H1 (cell line): ENCODE data around the gene TPRA1. TPM values are rescaled to one million over a fixed set of nuclear protein-coding genes. Genes with fewer than 3 reads are reported as not detected.

ENCODE experiments used
- CTCF ChIA-PET: fragments of 300-600 bp; sonication (Branson Sonifier 250); formaldehyde crosslinking; loops from one replicate; lab custom pipeline; 2021; ENCODE audit not compliant: partially characterized antibody; lab: Charles Lee
- POLR2A ChIA-PET: fragments of 300-600 bp; sonication (Branson Sonifier 250); formaldehyde crosslinking; loops from one replicate; lab custom pipeline; 2021; ENCODE audit warnings: inconsistent platforms; ENCODE audit not compliant: partially characterized antibody; lab: Charles Lee
- DNase-seq, 2 experiments: peaks; one replicate each; pipeline versions ENCODE4 v3.0.0 to v3.0.0-alpha.2; 2010 to 2022; ENCODE audit warnings: low spot score in 2 of 2, low read depth in 1 of 2, mixed read lengths in 1 of 2
- FAIRE-seq: peaks from 2 replicates; lab custom pipeline; 2011; peaks lifted over from hg19 to GRCh38; lab: Jason Lieb, UNC
- H2AFZ ChIP-seq: 2 replicates; pipeline ENCODE4 v1.8.1; 2012; ENCODE audit warnings: low read length, inconsistent platforms
- H2AK5ac ChIP-seq: 2 replicates; pipeline ENCODE4 v1.6.1; 2013; ENCODE audit warnings: low read depth, low read length
- H2BK120ac ChIP-seq: replicated peaks from 2 replicates; pipeline ENCODE3; 2013; ENCODE audit warnings: low read depth, low read length, inconsistent platforms
- H2BK12ac ChIP-seq: 2 replicates; pipeline ENCODE4 v1.6.1; 2013; ENCODE audit warnings: low read depth, low read length
- H2BK15ac ChIP-seq: 2 replicates; pipeline ENCODE4 v1.6.1; 2013; ENCODE audit warnings: low read length
- H2BK20ac ChIP-seq: 2 replicates; pipeline ENCODE4 v1.6.1; 2013; ENCODE audit warnings: low read length
- H2BK5ac ChIP-seq: 2 replicates; pipeline ENCODE4 v1.6.1; 2013; ENCODE audit warnings: low read depth, low read length
- H3K14ac ChIP-seq: 2 replicates; pipeline ENCODE4 v1.6.1; 2013; ENCODE audit warnings: inconsistent platforms; ENCODE audit not compliant: insufficient read length
- H3K18ac ChIP-seq: 2 replicates; pipeline ENCODE4 v1.6.1; 2013; ENCODE audit warnings: low read length; ENCODE audit errors: extremely low read depth
- H3K23ac ChIP-seq: 2 replicates; pipeline ENCODE4 v1.6.1; 2013; ENCODE audit warnings: inconsistent platforms; ENCODE audit not compliant: insufficient read length
- H3K23me2 ChIP-seq: 2 replicates; pipeline ENCODE4 v1.6.1; 2013; ENCODE audit warnings: low read depth, low read length
- H3K27ac ChIP-seq: 2 replicates; pipeline ENCODE4 v1.6.1; 2011; ENCODE audit warnings: low read depth, low read length, inconsistent platforms
- H3K27me3 ChIP-seq, 4 experiments: replicated peaks in 1 of 4; 1 replicate in 1 of 4; 2 replicates in 3 of 4; pipeline versions ENCODE4 v1.6.1 to v1.8.1; 2011 to 2013; ENCODE audit warnings: low read length in 3 of 4, mild to moderate bottlenecking in 3 of 4, inconsistent platforms in 2 of 4, mixed read lengths in 2 of 4, moderate library complexity in 1 of 4; ENCODE audit not compliant: control insufficient read depth in 3 of 4, insufficient read depth in 3 of 4; ENCODE audit errors: extremely low read depth in 1 of 4
- H3K36me3 ChIP-seq, 4 experiments: 2 replicates each; pipeline versions ENCODE4 v1.6.1 to v1.8.1; 2011 to 2013; ENCODE audit warnings: mild to moderate bottlenecking in 4 of 4, low read length in 3 of 4, moderate library complexity in 2 of 4, control low read depth in 1 of 4, inconsistent platforms in 1 of 4; ENCODE audit not compliant: insufficient read depth in 4 of 4, control insufficient read depth in 2 of 4
- H3K4ac ChIP-seq: replicated peaks from 2 replicates; pipeline ENCODE3; 2013; ENCODE audit warnings: low read length, low read depth, mixed read lengths, inconsistent platforms; ENCODE audit not compliant: insufficient read length
- H3K4me1 ChIP-seq, 4 experiments: replicated peaks in 1 of 4; 1 replicate in 1 of 4; 2 replicates in 3 of 4; pipeline versions ENCODE4 v1.6.1 to v1.8.1; 2011 to 2013; ENCODE audit warnings: low read length in 3 of 4, inconsistent platforms in 2 of 4, mixed read lengths in 1 of 4; ENCODE audit not compliant: insufficient read depth in 4 of 4, control insufficient read depth in 3 of 4
- H3K4me2 ChIP-seq, 2 experiments: 2 replicates each; pipeline versions ENCODE4 v1.6.1 to v1.8.1; 2011 to 2013; ENCODE audit warnings: low read depth in 2 of 2, low read length in 2 of 2, control low read depth in 1 of 2, inconsistent platforms in 1 of 2, mild to moderate bottlenecking in 1 of 2; ENCODE audit not compliant: insufficient read depth in 1 of 2
- H3K4me3 ChIP-seq, 4 experiments: fragments of 200-600, 300-600 bp in 1 of 4; sonication (generic), shearing (Covaris generic), sonication (Bioruptor Twin) in 1 of 4; 2 replicates each; pipeline versions ENCODE4 v1.5.1 to v1.8.1; 2011 to 2016; ENCODE audit warnings: low read length in 4 of 4, low read depth in 3 of 4, control low read depth in 2 of 4, inconsistent platforms in 2 of 4, mild to moderate bottlenecking in 2 of 4, mixed read lengths in 1 of 4, moderate library complexity in 1 of 4; ENCODE audit not compliant: insufficient read depth in 2 of 4; ENCODE audit errors: extremely low read depth in 1 of 4
- H3K56ac ChIP-seq: replicated peaks from 2 replicates; pipeline ENCODE3; 2013; ENCODE audit warnings: low read depth, mild to moderate bottlenecking, mixed read lengths, low read length, inconsistent platforms; ENCODE audit not compliant: insufficient read length
- H3K79me1 ChIP-seq: 2 replicates; pipeline ENCODE4 v1.6.1; 2013; ENCODE audit warnings: low read depth, low read length, control low read depth
- H3K79me2 ChIP-seq, 2 experiments: 2 replicates each; pipeline versions ENCODE4 v1.6.1 to v1.8.1; 2012 to 2013; ENCODE audit warnings: low read length in 2 of 2, mild to moderate bottlenecking in 2 of 2, inconsistent platforms in 1 of 2; ENCODE audit not compliant: insufficient read depth in 2 of 2, control insufficient read depth in 1 of 2
- H3K9ac ChIP-seq, 4 experiments: replicated peaks in 1 of 4; 1 replicate in 1 of 4; 2 replicates in 3 of 4; pipeline versions ENCODE4 v1.6.1 to v1.8.1; 2011 to 2013; ENCODE audit warnings: low read depth in 3 of 4, low read length in 3 of 4, control low read depth in 2 of 4, mild to moderate bottlenecking in 2 of 4, moderate library complexity in 2 of 4, inconsistent platforms in 1 of 4; ENCODE audit errors: extremely low read depth in 1 of 4
- H3K9me3 ChIP-seq, 2 experiments: 2 replicates each; pipeline versions ENCODE4 v1.6.1 to v1.8.1; 2012 to 2013; ENCODE audit warnings: mild to moderate bottlenecking in 2 of 2, moderate library complexity in 2 of 2, control low read depth in 1 of 2, inconsistent platforms in 1 of 2, low read depth in 1 of 2, low read length in 1 of 2, mixed read lengths in 1 of 2; ENCODE audit not compliant: insufficient read depth in 2 of 2
- H4K20me1 ChIP-seq, 2 experiments: replicated peaks in 1 of 2; 2 replicates each; pipeline versions ENCODE3 to v1.8.1; 2011 to 2013; ENCODE audit warnings: inconsistent platforms in 2 of 2, low read length in 2 of 2, mild to moderate bottlenecking in 1 of 2; ENCODE audit not compliant: insufficient read depth in 2 of 2, control insufficient read depth in 1 of 2
- H4K5ac ChIP-seq: 2 replicates; pipeline ENCODE4 v1.6.1; 2013; ENCODE audit warnings: low read length, low read depth, mixed read lengths, inconsistent platforms; ENCODE audit not compliant: insufficient read length
- H4K8ac ChIP-seq: 2 replicates; pipeline ENCODE4 v1.8.0; 2013; ENCODE audit warnings: mild to moderate bottlenecking, moderate library complexity, low read length, inconsistent platforms; ENCODE audit not compliant: insufficient read depth; ENCODE audit errors: extremely low read depth
- H4K91ac ChIP-seq: replicated peaks from 2 replicates; pipeline ENCODE3; 2013; ENCODE audit warnings: low read length, mixed read lengths, inconsistent platforms; ENCODE audit not compliant: insufficient read length
- ASH2L ChIP-seq: fragments of 200-600, 300-600 bp; sonication (generic); IDR thresholded peaks from one replicate; pipeline ENCODE4 v1.7.1; 2017; ENCODE audit warnings: low read length
- BACH1 ChIP-seq: IDR thresholded peaks from 2 replicates; pipeline ENCODE4 v1.6.1; 2012; ENCODE audit warnings: low read length, improper control_type of control experiment
- BRCA1 ChIP-seq: IDR thresholded peaks from 2 replicates; pipeline ENCODE4 v1.6.1; 2012; ENCODE audit warnings: low read depth, low read length, improper control_type of control experiment
- E2F6 ChIP-seq: IDR thresholded peaks from 2 replicates; pipeline ENCODE4 v1.6.1; 2012; ENCODE audit warnings: inconsistent platforms
- NANOG ChIP-seq: IDR thresholded peaks from 2 replicates; pipeline ENCODE4 v1.6.1; 2011; ENCODE audit warnings: low read length, low read depth, mild to moderate bottlenecking, inconsistent platforms; ENCODE audit not compliant: insufficient read depth, poor library complexity, severe bottlenecking
- POU5F1 ChIP-seq: IDR thresholded peaks from 2 replicates; pipeline ENCODE4 v1.6.1; 2011; ENCODE audit warnings: low read depth, mild to moderate bottlenecking, low read length, moderate library complexity
- RNF2 ChIP-seq: fragments of 200-900, 300-1000 bp; sonication (generic); IDR thresholded peaks from 2 replicates; pipeline ENCODE4 v1.7.1; 2016; ENCODE audit warnings: borderline replicate concordance, low read depth, mild to moderate bottlenecking, antibody characterized with exemption, low read length; ENCODE audit not compliant: poor library complexity, severe bottlenecking; ENCODE audit errors: missing control alignments
- SAP30 ChIP-seq: fragments of 300-600 bp; sonication (generic); IDR thresholded peaks from 2 replicates; pipeline ENCODE4 v1.7.1; 2012; ENCODE audit warnings: low read length, moderate library complexity, mild to moderate bottlenecking, inconsistent platforms; ENCODE audit not compliant: insufficient read depth, insufficient replicate concordance
- SIX5 ChIP-seq: IDR thresholded peaks from 2 replicates; pipeline ENCODE4 v1.6.1; 2011; ENCODE audit warnings: mild to moderate bottlenecking, low read depth, low read length
- TEAD4 ChIP-seq: IDR thresholded peaks from 2 replicates; pipeline ENCODE4 v1.6.1; 2012; ENCODE audit warnings: low read depth, low read length, inconsistent platforms, mixed read lengths
- WGBS, 2 experiments: shearing (Covaris generic) in 1 of 2; methylation state at CpG; one replicate each; pipeline versions ENCODE4 v1.1.6 to v1.1.7; 2013 to 2015; ENCODE audit warnings: low lambda C conversion rate in 2 of 2, mixed read lengths in 2 of 2, inconsistent platforms in 1 of 2, low coverage in 1 of 2, missing lambda C conversion rate in 1 of 2; ENCODE audit not compliant: insufficient replicate concordance in 2 of 2, insufficient coverage in 1 of 2, insufficient read length in 1 of 2; ENCODE audit errors: extremely low coverage in 1 of 2, missing lambda C conversion rate in 1 of 2; 5-methylcytosine and 5-hydroxymethylcytosine counted together
- polyA plus RNA-seq, 7 experiments: library from polyadenylated mRNA; depleted of rRNA in 3 of 7; stranded (reverse) in 5 of 7; unstranded in 2 of 7; fragments of >200 nt in 5 of 7; fragments of 200-250 nt in 2 of 7; gene quantifications; 1 replicate in 5 of 7; 2 replicates in 1 of 7; 4 replicates in 1 of 7; pipeline versions ENCODE4 v1.2.1 to v1.2.3, GENCODE V29; 2011 to 2013; ENCODE audit warnings: missing spikeins in 2 of 7, mixed read lengths in 2 of 7
- total RNA-seq: library from RNA; stranded (reverse); fragmentation: NEBNext Ultra II Directional; extraction: Animal tissue kit (Norgen Biotek cat#: 25700); gene quantifications from 2 replicates; pipeline ENCODE4 v1.2.1, GENCODE V29; 2021

TPRA1 gene
- total and polyA plus RNA-seq, 2 of the 8 experiments (the other 6 are each of a cell fraction or from before 2014, with no cell fraction given): 18.8 to 38.5 TPM

DNA sequence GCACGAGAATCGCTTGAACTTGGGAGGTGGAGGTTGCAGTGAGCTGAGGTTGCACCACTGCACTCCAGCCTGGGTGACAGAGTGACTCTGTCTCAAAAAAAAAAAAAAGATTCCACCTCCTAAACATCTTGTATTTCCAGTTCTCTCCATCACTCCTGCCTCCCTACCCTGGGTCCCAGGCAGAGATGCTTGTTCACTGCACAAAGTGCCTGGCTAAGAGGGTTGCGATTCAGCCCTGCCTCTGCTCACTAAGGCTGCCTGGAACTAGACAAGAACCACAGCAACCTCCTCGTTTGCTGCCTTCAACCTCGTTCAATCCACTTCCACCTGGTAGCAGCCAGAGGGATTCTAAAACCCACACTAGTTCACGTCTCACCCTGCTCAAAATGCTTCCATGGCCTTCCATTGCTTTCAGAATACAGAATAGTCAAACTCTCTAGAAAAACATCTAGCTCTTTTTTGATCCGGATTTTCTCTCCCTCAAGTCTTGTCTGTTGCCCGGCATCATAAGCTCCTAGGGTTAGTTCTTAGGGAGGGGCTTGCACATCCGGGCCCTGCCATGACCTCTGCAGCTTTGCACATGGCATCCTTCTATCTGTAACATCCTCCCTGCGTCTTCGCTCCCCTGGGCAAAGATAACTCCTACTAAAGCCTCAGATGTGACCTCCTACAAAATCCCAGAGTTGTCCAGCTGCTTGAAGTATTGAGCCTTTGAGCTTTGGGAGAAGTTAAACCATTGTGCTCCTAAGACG, 6.7 kb upstream of the TPRA1 start:
- no peak overlapping the region for H2AK5ac ChIP-seq
- H3K27ac ChIP-seq: no peak overlapping the region
- no peak overlapping the region for H3K9ac ChIP-seq
- no peak overlapping the region for H3K23ac ChIP-seq
- H2BK12ac ChIP-seq: no peak overlapping the region
- peaks cover 5% of the 10 kb centered on the region; the same call in 1 of the 2 replicates for H3K23me2 ChIP-seq
- no peaks in the 10 kb centered on the region for H3K27me3 ChIP-seq
- no peak overlapping the region for H4K8ac ChIP-seq
- CTCF ChIA-PET: interaction anchor here (0.7 to 3.3 kb wide), 9 partner anchors 9 to 541 kb away, joined by 3 to 13 read pairs (median 3); no protein-coding TSS in a partner anchor
- H3K9me3 ChIP-seq: no peaks in the 10 kb centered on the region
- no peak for TF ChIP-seq NANOG
- TF ChIP-seq ASH2L: no peak
- no peak for TF ChIP-seq SIX5
- no peak for TF ChIP-seq POU5F1
- TF ChIP-seq TEAD4: no peak
- TF ChIP-seq SAP30: no peak
- TF ChIP-seq RNF2: no peak
- no peak for TF ChIP-seq E2F6
- TF ChIP-seq BRCA1: no peak
- TF ChIP-seq BACH1: no peak
- H4K20me1 ChIP-seq: peaks cover 0 to 4% of the 10 kb centered on the region in 2 experiments
- no peak overlapping the region for H3K14ac ChIP-seq
- H2BK120ac ChIP-seq: no peak overlapping the region
- no peak overlapping the region for H2BK5ac ChIP-seq
- 76% methylated on average over 12 of the region's 12 CpGs; no CpG with 5 or more reads in 1 of the 2 experiments for WGBS, 2 experiments
- H4K5ac ChIP-seq: no peak overlapping the region
- DNase-seq (no peak), FAIRE-seq (no peak)
- peaks cover 16 to 39% of the 10 kb centered on the region in 2 experiments for H3K79me2 ChIP-seq
- H4K91ac ChIP-seq: peak overlapping the region; percentile 66
- no peak overlapping the region for H3K56ac ChIP-seq
- H3K4ac ChIP-seq: peak overlapping the region; percentile 32
- H3K79me1 ChIP-seq: peaks cover 11% of the 10 kb centered on the region; the same call in 1 of the 2 replicates
- H3K4me1 ChIP-seq: peaks cover 9 to 12% (median 9%) of the 10 kb centered on the region in 4 experiments
- H2BK15ac ChIP-seq: no peak overlapping the region; the same call in 1 of the 2 replicates
- no peak overlapping the region for H3K18ac ChIP-seq
- peak overlapping the region; percentile 82 to 98 for H3K4me2 ChIP-seq
- H2AFZ ChIP-seq: no peak overlapping the region
- peak overlapping the region in 2 of 4 experiments; percentile 2 to 78; a peak in 4 of 8 replicates for H3K4me3 ChIP-seq
- POLR2A ChIA-PET: interaction anchor here (0.9 to 10.3 kb wide), 14 partner anchors 8 to 501 kb away, joined by 3 to 175 read pairs (median 10); partner anchors contain the start of genes PODXL2 and TPRA1
- peaks cover 16 to 33% (median 21%) of the 10 kb centered on the region in 4 experiments for H3K36me3 ChIP-seq
- H2BK20ac ChIP-seq: no peak overlapping the region
